HG03439 (cell line): ENCODE results near the gene BIK.

Experiments
- ATAC-seq: cut with Tn5 transposase; IDR thresholded peaks from one replicate; pipeline ENCODE4 v1.9.1; 2021; ENCODE audit warnings: mild to moderate bottlenecking, moderate library complexity; ENCODE audit not compliant: unreplicated experiment

Gene BIK, protein sequence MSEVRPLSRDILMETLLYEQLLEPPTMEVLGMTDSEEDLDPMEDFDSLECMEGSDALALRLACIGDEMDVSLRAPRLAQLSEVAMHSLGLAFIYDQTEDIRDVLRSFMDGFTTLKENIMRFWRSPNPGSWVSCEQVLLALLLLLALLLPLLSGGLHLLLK

GRCh38 chr22:43110444-43110926, at the start of gene BIK:
Gene BIK, plus strand, starts transcription at chr22:43110750. Its CDS starts 13,273 bp downstream, at chr22:43124023.
- no peak for ATAC-seq

DNA sequence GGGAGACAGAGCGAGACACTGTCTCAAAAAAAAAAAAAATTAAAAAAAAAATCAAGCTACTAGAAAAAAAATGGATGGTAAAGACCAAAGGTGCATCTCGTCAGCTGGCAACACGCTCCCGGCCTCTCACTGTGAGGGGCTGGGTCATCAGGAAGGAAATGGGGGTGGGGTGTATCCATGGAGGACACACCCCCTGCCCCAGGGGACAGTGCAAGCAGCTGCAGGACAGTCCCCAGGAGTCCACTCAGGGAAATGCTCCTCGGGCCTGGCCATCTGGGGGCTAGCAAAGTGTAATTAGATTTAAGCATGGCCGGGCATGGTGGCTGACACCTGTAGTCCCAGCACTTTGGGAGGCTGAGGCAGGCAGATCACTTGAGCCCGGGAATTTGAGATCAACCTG, 44.4 kb upstream of the BIK start:
- no peak for ATAC-seq

GRCh38 chr22:43066844-43067385, 43.6 kb upstream of the BIK start:
- no peak for ATAC-seq

- ATAC-seq: no peak
Observed at GRCh38 chr22:43077121-43077877, 33.3 kb upstream of the BIK start.

- ATAC-seq: no peak
Observed at GRCh38 chr22:43078522-43078921, 32.0 kb upstream of the BIK start.

DNA sequence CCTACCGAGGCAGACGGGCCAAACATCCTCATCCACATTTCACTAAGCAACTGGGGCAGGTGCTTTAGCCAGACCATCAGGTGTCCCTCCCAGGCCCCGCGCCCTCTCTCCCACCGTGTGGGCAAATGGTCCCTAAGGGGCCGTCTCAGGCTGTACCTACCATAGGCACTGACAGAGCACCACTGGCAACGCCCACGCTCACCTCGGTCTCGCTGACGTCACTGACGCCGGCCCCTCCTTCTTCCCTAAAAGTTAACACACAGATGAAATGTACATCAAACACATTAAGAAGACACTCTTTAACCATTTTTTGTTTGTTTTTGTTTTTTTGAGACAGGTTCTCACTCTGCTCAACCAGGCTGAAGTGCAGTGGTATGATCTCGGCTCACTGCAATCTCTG, 30.8 kb upstream of the BIK start:
- ATAC-seq: no peak

DNA sequence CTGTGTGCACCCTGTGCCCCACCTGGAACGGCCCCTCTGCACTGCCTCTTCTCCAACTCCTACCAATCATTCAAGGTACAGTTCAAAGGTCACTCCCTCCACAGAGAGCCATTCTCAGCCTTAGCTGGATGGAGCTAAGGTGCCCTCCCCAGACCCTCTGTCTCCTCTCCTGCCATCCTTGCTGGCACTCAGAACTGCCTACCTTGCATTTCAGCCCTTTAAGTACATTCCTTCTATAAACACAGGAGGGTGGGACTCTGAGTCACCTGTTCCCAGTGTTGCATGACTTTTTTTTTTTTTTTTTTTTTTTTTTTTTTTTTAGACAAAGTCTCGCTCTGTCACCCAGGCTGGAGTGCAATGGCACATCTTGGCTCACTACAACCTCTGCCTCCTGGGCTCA, 29.9 kb upstream of the BIK start:
- no peak for ATAC-seq

- ATAC-seq: no peak
Observed at GRCh38 chr22:43081968-43082367, 28.6 kb upstream of the BIK start.

- ATAC-seq: no peak
Observed at GRCh38 chr22:43085658-43086606, 24.6 kb upstream of the BIK start.

- ATAC-seq: peak; percentile 17
Observed at GRCh38 chr22:43088627-43088983, 21.9 kb upstream of the BIK start.

- peak; percentile 78 for ATAC-seq
Observed at GRCh38 chr22:43088984-43089717, 21.4 kb upstream of the BIK start, which contains the start of gene TTLL1. Gene TTLL1, minus strand, starts transcription at chr22:43089391. Its CDS starts 13,805 bp downstream, at chr22:43075586.

GRCh38 chr22:43090130-43090789, 20.3 kb upstream of the BIK start:
- ATAC-seq: no peak

DNA sequence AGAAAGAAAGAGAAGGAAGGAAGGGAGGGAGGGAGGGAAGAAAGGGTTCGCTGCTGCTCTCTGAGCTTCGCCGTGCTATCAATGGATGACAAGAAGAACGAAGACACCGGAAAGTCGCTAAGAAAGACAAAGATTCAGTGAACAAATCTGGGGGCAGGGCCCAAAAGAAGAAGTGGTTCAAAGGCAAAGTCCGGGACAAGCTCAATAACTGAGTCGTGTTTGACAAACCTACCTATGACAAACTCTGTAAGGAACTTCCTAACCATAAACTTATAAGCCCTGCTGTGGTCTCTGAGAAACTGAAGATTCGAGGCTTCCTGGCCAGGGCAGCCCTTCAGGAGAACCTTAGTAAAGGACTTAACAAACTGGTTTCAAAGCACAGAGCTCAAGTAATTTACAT, 18.5 kb upstream of the BIK start:
- no peak for ATAC-seq

- no peak for ATAC-seq
Observed at GRCh38 chr22:43094085-43094484, 16.5 kb upstream of the BIK start.

DNA sequence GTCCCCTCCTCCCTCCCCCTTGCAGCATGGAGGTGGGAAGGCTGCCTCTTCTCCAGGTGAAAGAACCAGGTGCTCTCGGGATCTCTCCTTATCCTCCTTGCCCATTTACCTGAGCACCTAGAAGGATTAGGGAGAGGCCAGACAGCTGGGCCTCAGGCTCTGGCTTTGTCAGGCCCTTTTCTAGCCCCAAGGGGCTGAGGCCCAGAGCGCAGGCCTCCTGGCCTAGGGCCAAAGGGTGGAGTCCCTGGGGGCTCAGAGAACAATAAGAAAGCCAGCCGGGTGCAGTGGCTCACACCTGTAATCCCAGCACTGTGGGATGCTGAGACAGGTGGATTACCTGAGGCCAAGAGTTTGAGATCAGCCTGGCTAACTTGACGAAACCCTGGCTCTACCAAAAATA, 16.0 kb upstream of the BIK start:
- no peak for ATAC-seq

- ATAC-seq: no peak
Observed at GRCh38 chr22:43096420-43096819, 14.1 kb upstream of the BIK start.

- no peak for ATAC-seq
Observed at GRCh38 chr22:43098356-43098755, 12.2 kb upstream of the BIK start.

- ATAC-seq: no peak
Observed at GRCh38 chr22:43099095-43099494, 11.5 kb upstream of the BIK start.

GRCh38 chr22:43100225-43100624, 10.3 kb upstream of the BIK start:
- no peak for ATAC-seq

- no peak for ATAC-seq
Observed at GRCh38 chr22:43101306-43101705, 9.2 kb upstream of the BIK start.
